Stimulated activated CD4-positive, alpha-beta T cell treated with anti-CD3 and anti-CD28 coated beads, Interleukin-4, amount 100 ng/mL, for 4 hours (primary cell): ENCODE data around the gene GABRG2.

Source experiments
- DNase-seq, 2 experiments: peaks; one replicate each; pipeline ENCODE4 v3.0.0-alpha.2; 2020

The GABRG2 gene

DNA sequence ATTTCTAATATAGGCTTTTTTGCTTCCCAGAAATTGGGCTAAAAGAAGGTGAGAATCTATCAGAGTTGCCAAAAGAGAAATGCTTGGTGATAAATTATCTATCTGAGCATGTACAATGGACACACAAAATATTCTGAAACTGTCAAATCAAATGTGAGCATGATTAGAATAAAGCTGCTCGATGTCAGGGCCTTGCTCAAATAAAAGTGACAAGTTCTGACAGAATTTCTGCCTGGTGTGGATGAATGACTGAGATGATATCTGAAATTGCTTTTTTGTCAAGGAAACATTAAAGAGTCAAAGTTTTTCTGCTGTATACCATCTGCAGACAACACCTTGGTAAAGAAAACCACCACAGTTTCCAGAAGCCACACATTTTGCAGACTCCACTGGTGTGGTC is 128.8 kb downstream of the GABRG2 start:
- no peak for DNase-seq

- no peak for DNase-seq
Observed at GRCh38 chr5:162202285-162202880, 134.8 kb downstream of the GABRG2 start.
